Gastrocnemius medialis (tissue), 4 donors: Measurements from ENCODE around the gene SLC5A11.

ENCODE experiments used
- POLR2A ChIP-seq, 2 donors: fragments of 450-650 bp; IDR thresholded peaks; one replicate each; pipeline ENCODE4 v1.6.1; 2017; ENCODE audit warnings: antibody characterized with exemption in 2 of 2, mild to moderate bottlenecking in 2 of 2, moderate library complexity in 2 of 2
- TF ChIP-seq, protein P1 (sequence below), 5 experiments: fragments of 450-650 bp in 3 of 5; fragments of 200-600 bp in 2 of 5; sonication (generic) in 2 of 5; IDR thresholded peaks in 4 of 5; conservative IDR thresholded peaks in 1 of 5; 1 replicate in 4 of 5; 2 replicates in 1 of 5; pipeline ENCODE4 v1.5.1; 2016 to 2019; ENCODE audit warnings: antibody characterized with exemption in 5 of 5, mild to moderate bottlenecking in 3 of 5, moderate library complexity in 3 of 5

DNA sequence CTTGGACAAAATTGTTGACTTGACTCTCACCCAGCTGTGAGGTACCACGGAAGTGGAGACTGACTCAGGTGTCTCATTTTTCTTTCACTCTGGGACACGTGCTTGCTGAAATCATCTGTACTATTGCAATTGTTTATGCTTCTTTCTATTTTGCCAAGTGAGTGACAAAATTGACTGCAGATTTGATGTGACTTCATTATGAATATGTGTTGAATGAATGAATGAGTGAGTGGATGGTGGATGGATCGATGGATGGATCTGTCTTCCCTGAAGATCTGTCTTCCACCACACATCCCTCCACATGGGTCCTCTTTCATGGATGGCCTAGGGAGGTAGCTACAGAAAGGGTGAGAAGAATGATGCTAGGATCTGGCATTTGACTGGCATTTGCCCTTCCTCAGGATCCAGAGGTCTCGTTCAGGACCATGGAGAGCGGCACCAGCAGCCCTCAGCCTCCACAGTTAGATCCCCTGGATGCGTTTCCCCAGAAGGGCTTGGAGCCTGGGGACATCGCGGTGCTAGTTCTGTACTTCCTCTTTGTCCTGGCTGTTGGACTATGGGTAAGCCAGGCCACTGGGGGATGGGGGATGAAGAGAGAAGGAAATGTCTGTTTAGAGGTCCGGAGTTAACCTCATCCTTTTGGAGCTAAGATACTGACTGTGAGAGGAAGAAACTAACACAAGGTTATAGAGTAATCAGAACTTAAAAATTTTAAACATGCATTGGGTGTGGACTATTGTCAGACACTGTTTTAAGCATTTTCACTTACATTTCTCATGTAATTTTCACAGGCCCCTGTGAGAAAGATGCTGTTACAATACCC lies 12.7 kb downstream of the SLC5A11 start:
- TF ChIP-seq POLR2A (IDR thresholded peaks at IDR 0.05): no peak
- TF ChIP-seq, protein P1, sequence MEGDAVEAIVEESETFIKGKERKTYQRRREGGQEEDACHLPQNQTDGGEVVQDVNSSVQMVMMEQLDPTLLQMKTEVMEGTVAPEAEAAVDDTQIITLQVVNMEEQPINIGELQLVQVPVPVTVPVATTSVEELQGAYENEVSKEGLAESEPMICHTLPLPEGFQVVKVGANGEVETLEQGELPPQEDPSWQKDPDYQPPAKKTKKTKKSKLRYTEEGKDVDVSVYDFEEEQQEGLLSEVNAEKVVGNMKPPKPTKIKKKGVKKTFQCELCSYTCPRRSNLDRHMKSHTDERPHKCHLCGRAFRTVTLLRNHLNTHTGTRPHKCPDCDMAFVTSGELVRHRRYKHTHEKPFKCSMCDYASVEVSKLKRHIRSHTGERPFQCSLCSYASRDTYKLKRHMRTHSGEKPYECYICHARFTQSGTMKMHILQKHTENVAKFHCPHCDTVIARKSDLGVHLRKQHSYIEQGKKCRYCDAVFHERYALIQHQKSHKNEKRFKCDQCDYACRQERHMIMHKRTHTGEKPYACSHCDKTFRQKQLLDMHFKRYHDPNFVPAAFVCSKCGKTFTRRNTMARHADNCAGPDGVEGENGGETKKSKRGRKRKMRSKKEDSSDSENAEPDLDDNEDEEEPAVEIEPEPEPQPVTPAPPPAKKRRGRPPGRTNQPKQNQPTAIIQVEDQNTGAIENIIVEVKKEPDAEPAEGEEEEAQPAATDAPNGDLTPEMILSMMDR (IDR thresholded peaks at IDR 0.05 in 4 of 5, conservative IDR thresholded peaks at IDR 0.05 in 1 of 5): no peak
